ENCODE measurements around the gene FAM187B.
"Not testable (repeated sequence)": the region's sequence is repeated elsewhere in the genome, so short reads cannot be mapped to it uniquely, and the experiment has no call there.

Gene FAM187B

DNA sequence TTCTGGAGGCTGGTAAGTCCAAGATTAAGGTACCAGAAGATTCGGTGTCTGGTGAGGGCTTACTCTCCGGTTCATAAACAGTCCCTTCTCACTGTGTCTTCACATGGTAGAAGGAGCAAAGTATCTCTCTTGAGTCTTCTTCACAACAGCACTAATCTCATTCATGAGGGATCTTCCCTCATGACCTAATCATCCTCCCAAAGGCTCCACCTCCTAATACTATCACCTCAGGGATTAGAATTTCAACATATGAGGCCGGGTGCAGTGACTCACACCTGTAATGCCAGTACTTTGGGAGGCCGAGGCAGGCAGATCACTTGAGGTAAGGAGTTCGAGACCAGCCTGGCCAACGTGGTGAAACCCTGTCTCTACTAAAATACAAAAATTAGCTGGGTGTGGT, 31.7 kb downstream of the FAM187B start:
- not testable (repeated sequence) for H3K4me3 ChIP-seq (ENCODE audit: insufficient read depth, low read depth, low read length); H3K9me3 ChIP-seq (ENCODE audit: control insufficient read depth, low read length); H3K36me3 ChIP-seq (ENCODE audit: control insufficient read depth, insufficient read depth, low read length); H3K27me3 ChIP-seq (ENCODE audit: control insufficient read depth, insufficient read depth, low read length, poor library complexity, severe bottlenecking); H3K27ac ChIP-seq (ENCODE audit: insufficient read depth, low read depth, low read length, poor library complexity, severe bottlenecking); H3K4me1 ChIP-seq (ENCODE audit: control insufficient read depth, insufficient read depth, low read length)
- 75 to 76% methylated on average over 6 of the region's 6 CpGs for WGBS, 2 experiments

DNA sequence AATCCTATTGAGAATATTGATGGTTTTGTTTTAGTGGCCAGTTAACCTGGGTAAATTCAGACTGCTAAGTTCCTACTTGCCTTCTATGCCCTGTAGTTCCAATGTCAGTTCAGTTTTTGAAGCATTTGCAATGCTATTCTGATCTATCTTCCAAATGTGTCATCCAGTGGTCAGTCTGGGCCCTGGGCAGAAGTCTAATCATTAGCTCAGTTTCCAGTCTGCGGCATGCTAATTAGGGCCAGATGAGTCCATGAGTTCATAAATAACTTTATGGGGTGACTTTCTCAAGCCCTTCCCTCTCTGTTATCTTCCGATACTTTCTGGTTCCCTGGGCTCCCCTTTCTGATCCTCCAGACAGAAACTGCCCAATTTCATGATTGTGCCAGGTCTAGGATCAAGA, 32.7 kb downstream of the FAM187B start:
- Histone ChIP-seq H3K4me1 (ENCODE audit: control insufficient read depth, insufficient read depth, low read length) (no peaks in the 10 kb centered on the region), H3K4me3 (ENCODE audit: insufficient read depth, low read depth, low read length) (no peak overlapping the region), H3K9me3 (ENCODE audit: control insufficient read depth, low read length) (no peaks in the 10 kb centered on the region), H3K27ac (ENCODE audit: insufficient read depth, low read depth, low read length, poor library complexity, severe bottlenecking) (no peak overlapping the region), H3K27me3 (ENCODE audit: control insufficient read depth, insufficient read depth, low read length, poor library complexity, severe bottlenecking) (no peaks in the 10 kb centered on the region), H3K36me3 (ENCODE audit: control insufficient read depth, insufficient read depth, low read length) (no peaks in the 10 kb centered on the region)
- 96% methylated on average over 2 of the region's 2 CpGs for WGBS, 2 experiments

DNA sequence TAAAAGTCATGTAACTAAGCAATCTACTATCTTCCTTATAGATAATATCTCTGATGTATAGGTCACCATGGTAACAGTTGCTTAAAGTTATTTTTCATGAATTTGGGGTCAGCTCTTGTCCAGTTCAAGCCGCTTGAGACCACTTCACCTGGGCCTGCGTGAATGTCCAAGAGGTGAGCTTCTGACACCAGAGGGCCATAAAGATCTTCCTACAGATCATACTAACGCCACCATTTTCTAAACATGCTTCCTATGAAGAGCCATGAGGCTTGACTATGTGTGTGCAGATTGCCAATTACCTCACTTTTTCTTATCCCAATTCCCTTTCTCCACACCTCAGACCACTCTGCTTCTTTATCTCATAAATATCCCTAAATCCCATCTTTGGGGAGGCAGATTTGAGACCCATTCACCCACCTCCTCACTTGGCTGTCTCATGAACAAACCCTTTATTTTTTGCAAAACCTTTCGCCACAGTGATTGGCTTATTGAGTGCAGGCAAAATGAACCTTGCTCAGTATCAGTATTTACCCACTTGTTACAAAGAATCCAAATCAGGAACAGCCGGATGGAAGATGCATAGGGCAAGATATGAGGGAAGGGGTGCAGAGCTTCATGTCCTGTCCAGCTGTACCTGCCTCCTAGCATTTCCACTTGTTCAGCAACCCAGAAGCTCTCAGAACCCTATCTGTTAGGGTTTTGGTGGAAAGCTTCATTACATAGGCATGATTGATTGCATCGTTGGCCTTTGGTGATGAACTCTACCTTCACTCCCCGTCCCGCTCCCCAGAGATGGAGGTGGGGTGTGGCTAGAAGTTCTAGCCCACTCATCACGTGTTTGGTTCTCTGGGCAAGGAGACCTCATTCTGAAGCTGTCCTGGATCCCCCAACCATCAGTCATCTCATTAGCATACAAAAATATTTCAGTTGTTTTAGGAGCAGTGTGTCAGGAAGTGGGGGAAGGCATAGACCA, 34.2 kb downstream of the FAM187B start:
- H3K4me3 ChIP-seq (ENCODE audit: insufficient read depth, low read depth, low read length): no peak overlapping the region
- 92 to 94% methylated on average over 9 of the region's 9 CpGs for WGBS, 2 experiments
- no peaks in the 10 kb centered on the region for H3K36me3 ChIP-seq (ENCODE audit: control insufficient read depth, insufficient read depth, low read length)
- no peak overlapping the region for H3K27ac ChIP-seq (ENCODE audit: insufficient read depth, low read depth, low read length, poor library complexity, severe bottlenecking)
- no peaks in the 10 kb centered on the region for H3K27me3 ChIP-seq (ENCODE audit: control insufficient read depth, insufficient read depth, low read length, poor library complexity, severe bottlenecking)
- no peaks in the 10 kb centered on the region for H3K9me3 ChIP-seq (ENCODE audit: control insufficient read depth, low read length)
- no peaks in the 10 kb centered on the region for H3K4me1 ChIP-seq (ENCODE audit: control insufficient read depth, insufficient read depth, low read length)

DNA sequence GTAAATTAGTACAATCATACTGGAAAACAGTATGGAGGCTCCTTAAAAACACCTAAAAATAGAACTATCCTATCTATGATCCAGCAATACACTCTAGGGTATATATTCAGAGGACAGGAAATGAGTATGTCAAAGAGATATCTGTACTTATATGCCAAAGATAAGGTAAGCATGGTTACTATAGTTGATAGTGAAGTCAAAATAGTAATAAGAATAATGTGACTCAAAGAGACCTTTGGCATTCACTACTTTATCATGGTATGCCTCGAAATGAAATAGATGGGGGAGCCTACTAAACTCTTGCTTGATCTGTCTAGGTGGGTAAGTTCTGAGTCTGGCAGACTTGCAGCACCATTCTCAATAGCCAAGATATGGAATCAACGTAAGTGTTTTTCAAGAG, 43.7 kb downstream of the FAM187B start:
- Histone ChIP-seq H3K4me3 (ENCODE audit: insufficient read depth, low read depth, low read length) (no peak overlapping the region), H3K9me3 (ENCODE audit: control insufficient read depth, low read length) (no peaks in the 10 kb centered on the region)
- WGBS, 2 experiments: 87 to 95% methylated on average over 2 of the region's 2 CpGs

DNA sequence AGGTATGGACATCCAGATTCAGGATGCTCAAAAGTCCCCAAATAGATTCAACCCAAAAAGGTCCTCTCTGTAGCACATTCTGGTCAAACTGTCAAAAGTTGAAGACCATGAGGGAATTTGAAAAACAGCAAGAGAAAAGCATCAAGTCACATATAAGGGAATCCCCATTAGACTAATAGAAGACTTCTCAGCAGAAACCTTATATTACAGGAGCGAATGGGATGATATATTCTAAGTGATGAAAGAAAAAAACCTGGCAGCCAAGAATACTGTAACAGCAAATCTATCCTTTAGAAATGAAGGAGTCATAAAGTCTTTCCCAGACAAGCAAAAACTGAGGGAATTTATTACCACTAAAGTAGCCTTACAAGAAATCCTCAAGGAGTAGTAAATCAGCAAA, 44.3 kb downstream of the FAM187B start:
- H3K27me3 ChIP-seq (ENCODE audit: control insufficient read depth, insufficient read depth, low read length, poor library complexity, severe bottlenecking): no peaks in the 10 kb centered on the region
- no peaks in the 10 kb centered on the region for H3K9me3 ChIP-seq (ENCODE audit: control insufficient read depth, low read length)
- 100% methylated on average over 1 of the region's 1 CpG; no CpG with 5 or more reads in 1 of the 2 experiments for WGBS, 2 experiments
- no peak overlapping the region for H3K4me3 ChIP-seq (ENCODE audit: insufficient read depth, low read depth, low read length)
- H3K4me1 ChIP-seq (ENCODE audit: control insufficient read depth, insufficient read depth, low read length): no peaks in the 10 kb centered on the region
- H3K27ac ChIP-seq (ENCODE audit: insufficient read depth, low read depth, low read length, poor library complexity, severe bottlenecking): no peak overlapping the region
- no peaks in the 10 kb centered on the region for H3K36me3 ChIP-seq (ENCODE audit: control insufficient read depth, insufficient read depth, low read length)

More for the DNA sequence above, 43.7 kb downstream of the FAM187B start:
- Histone ChIP-seq H3K4me1 (ENCODE audit: control insufficient read depth, insufficient read depth, low read length) (no peaks in the 10 kb centered on the region), H3K36me3 (ENCODE audit: control insufficient read depth, insufficient read depth, low read length) (no peaks in the 10 kb centered on the region), H3K27ac (ENCODE audit: insufficient read depth, low read depth, low read length, poor library complexity, severe bottlenecking) (no peak overlapping the region), H3K27me3 (ENCODE audit: control insufficient read depth, insufficient read depth, low read length, poor library complexity, severe bottlenecking) (no peaks in the 10 kb centered on the region)

DNA sequence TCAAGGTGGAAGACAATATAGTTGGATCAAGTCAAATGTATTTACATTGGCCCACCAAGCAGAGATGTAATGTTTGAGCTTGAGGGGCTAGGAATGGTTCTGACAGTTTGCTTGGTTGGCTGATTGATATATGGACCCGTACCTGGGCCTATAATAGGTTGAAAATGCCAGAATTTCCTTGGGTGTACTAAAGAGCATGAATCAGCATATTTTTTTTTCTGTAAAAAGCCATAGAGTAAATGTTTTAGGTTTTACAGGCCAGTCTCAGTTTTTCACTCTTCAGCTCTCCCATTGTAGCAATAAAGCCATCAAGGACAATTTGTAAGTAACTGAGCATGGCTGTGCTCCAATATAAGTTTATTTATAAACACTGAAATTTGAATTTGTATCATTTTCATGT, 47.2 kb downstream of the FAM187B start:
- Histone ChIP-seq H3K27me3 (ENCODE audit: control insufficient read depth, insufficient read depth, low read length, poor library complexity, severe bottlenecking) (no peaks in the 10 kb centered on the region), H3K4me3 (ENCODE audit: insufficient read depth, low read depth, low read length) (no peak overlapping the region), H3K4me1 (ENCODE audit: control insufficient read depth, insufficient read depth, low read length) (no peaks in the 10 kb centered on the region), H3K36me3 (ENCODE audit: control insufficient read depth, insufficient read depth, low read length) (no peaks in the 10 kb centered on the region), H3K9me3 (ENCODE audit: control insufficient read depth, low read length) (no peaks in the 10 kb centered on the region), H3K27ac (ENCODE audit: insufficient read depth, low read depth, low read length, poor library complexity, severe bottlenecking) (no peak overlapping the region)
- 98 to 100% methylated on average over 1 of the region's 1 CpG for WGBS, 2 experiments

DNA sequence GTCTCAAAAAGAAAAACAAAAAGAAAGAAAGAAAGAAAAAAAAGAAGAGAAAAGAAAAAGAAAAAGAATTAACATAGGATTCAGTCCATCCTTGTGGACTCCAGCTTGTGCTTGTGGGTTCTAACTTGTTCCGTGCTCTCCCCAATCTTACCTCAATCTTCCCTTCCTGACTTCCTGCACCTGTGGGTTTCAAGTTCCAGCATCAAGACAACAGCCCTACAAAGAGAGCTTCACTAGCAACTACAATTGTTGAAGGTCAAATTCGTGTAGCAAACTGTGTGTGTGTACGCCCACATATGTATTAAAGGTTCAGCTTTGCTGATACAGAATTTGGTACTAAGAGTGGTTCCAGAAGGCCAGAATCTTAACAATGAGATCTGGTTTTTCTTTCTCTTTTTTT, 48.7 kb downstream of the FAM187B start:
- H3K4me1 ChIP-seq (ENCODE audit: control insufficient read depth, insufficient read depth, low read length): peaks cover 5% of the 10 kb centered on the region
- H3K9me3 ChIP-seq (ENCODE audit: control insufficient read depth, low read length): no peaks in the 10 kb centered on the region
- no peak overlapping the region for H3K27ac ChIP-seq (ENCODE audit: insufficient read depth, low read depth, low read length, poor library complexity, severe bottlenecking)
- H3K36me3 ChIP-seq (ENCODE audit: control insufficient read depth, insufficient read depth, low read length): no peaks in the 10 kb centered on the region
- 86 to 89% methylated on average over 3 of the region's 3 CpGs for WGBS, 2 experiments
- H3K4me3 ChIP-seq (ENCODE audit: insufficient read depth, low read depth, low read length): no peak overlapping the region
- no peaks in the 10 kb centered on the region for H3K27me3 ChIP-seq (ENCODE audit: control insufficient read depth, insufficient read depth, low read length, poor library complexity, severe bottlenecking)

DNA sequence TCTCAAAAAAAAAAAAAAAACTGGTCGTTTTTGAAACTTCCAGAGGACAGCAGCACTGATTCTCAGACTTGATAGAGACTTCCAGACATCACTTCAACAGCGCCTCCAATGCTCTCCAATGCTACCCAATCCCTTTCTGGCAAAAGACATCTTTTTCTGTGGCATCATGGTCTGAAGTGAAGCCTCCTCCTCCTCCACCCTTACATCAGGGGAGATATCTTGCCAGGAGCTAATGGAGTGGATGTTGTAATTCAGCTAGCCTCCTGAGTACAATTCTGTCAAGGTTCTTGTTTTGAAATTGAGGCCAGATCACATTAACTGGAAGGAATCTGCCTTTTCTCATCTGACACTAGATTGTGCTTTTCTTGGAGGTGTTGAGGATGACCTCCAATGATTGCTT, 49.8 kb downstream of the FAM187B start:
- Histone ChIP-seq H3K27ac (ENCODE audit: insufficient read depth, low read depth, low read length, poor library complexity, severe bottlenecking) (no peak overlapping the region), H3K27me3 (ENCODE audit: control insufficient read depth, insufficient read depth, low read length, poor library complexity, severe bottlenecking) (no peaks in the 10 kb centered on the region), H3K9me3 (ENCODE audit: control insufficient read depth, low read length) (no peaks in the 10 kb centered on the region), H3K4me3 (ENCODE audit: insufficient read depth, low read depth, low read length) (no peak overlapping the region), H3K36me3 (ENCODE audit: control insufficient read depth, insufficient read depth, low read length) (no peaks in the 10 kb centered on the region), H3K4me1 (ENCODE audit: control insufficient read depth, insufficient read depth, low read length) (peaks cover 5% of the 10 kb centered on the region)
- 81 to 85% methylated on average over 2 of the region's 2 CpGs for WGBS, 2 experiments

DNA sequence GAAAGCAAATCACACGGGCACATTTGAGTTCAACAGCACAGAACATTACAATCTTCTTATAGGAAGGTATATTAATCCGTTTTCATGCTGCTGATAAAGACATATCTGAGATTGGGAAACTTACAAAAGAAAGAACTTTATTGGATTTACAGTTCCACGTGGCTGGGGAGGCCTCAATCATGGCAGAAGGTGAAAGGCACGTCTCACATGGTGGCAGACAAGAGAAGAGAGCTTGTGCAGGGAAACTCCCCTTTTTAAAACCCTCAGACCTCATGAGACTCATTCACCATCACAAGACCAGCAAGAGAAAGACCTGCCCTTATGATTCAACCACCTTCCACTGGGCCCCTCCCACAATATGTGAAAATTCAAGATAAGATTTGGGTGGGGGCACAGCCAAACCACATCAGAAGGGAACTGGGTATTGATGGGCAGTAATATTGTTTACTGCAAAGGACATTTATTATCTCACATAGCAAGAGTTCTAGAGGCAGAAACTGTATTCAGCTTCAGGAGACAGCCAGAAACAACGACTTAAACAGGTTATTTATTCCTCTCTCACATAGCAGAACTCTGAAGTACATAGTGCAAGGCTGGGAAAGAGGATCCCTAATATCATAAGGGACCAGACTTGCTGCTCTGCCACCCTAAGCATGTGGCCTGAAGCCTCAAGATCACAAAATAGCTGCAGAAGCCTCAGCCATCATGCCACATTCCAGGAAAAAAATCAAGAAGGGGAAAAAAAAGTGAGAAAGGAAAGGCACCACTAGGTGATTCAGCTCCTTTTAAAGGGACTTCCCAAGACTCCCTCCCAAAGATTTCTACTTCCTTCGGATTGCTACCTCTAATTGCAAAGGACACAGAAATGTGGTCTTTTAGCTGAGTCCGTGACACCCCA, 50.9 kb downstream of the FAM187B start:
- no peaks in the 10 kb centered on the region for H3K36me3 ChIP-seq (ENCODE audit: control insufficient read depth, insufficient read depth, low read length)

DNA sequence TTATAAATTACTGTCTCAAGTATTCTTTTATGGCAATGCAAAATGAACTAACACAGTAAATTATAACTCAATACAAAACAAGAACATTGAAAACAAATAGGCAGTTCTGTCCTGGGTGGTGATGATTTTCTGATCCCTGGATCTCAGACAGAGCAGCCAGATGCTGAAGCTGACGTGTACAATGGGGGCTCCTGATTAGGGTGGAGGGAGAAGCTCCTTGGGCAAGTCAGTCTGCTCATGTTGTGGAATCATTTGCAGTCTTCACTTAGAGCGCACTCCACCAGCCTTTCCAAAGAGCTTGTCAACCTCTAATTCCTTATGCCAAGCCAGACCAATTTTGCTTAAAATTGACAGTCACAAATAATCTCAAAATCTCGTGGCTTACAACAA, 52.4 kb downstream of the FAM187B start:
- H3K4me3 ChIP-seq (ENCODE audit: insufficient read depth, low read depth, low read length): no peak overlapping the region
- H3K9me3 ChIP-seq (ENCODE audit: control insufficient read depth, low read length): no peaks in the 10 kb centered on the region
- no peaks in the 10 kb centered on the region for H3K36me3 ChIP-seq (ENCODE audit: control insufficient read depth, insufficient read depth, low read length)
- WGBS, 2 experiments: 89 to 92% methylated on average over 3 of the region's 3 CpGs
- no peak overlapping the region for H3K27ac ChIP-seq (ENCODE audit: insufficient read depth, low read depth, low read length, poor library complexity, severe bottlenecking)
- no peaks in the 10 kb centered on the region for H3K27me3 ChIP-seq (ENCODE audit: control insufficient read depth, insufficient read depth, low read length, poor library complexity, severe bottlenecking)
- H3K4me1 ChIP-seq (ENCODE audit: control insufficient read depth, insufficient read depth, low read length): peaks cover 5% of the 10 kb centered on the region

More for the DNA sequence above, 50.9 kb downstream of the FAM187B start:
- Histone ChIP-seq H3K9me3 (ENCODE audit: control insufficient read depth, low read length) (no peaks in the 10 kb centered on the region), H3K27ac (ENCODE audit: insufficient read depth, low read depth, low read length, poor library complexity, severe bottlenecking) (no peak overlapping the region), H3K27me3 (ENCODE audit: control insufficient read depth, insufficient read depth, low read length, poor library complexity, severe bottlenecking) (no peaks in the 10 kb centered on the region), H3K4me3 (ENCODE audit: insufficient read depth, low read depth, low read length) (no peak overlapping the region), H3K4me1 (ENCODE audit: control insufficient read depth, insufficient read depth, low read length) (peaks cover 5% of the 10 kb centered on the region)
- 85 to 92% methylated on average over 7 of the region's 7 CpGs for WGBS, 2 experiments

Data from ectodermal cell (in vitro differentiated cells).